GM21825 (cell line): ENCODE data around the gene CLEC10A.
"Not testable (repeated sequence)": the region's sequence is repeated elsewhere in the genome, so short reads cannot be mapped to it uniquely, and the experiment has no call there.

Source experiments
- ATAC-seq: cut with Tn5 transposase; IDR thresholded peaks from one replicate; pipeline ENCODE4 v1.9.1; 2021; ENCODE audit warnings: mild to moderate bottlenecking, moderate library complexity; ENCODE audit not compliant: unreplicated experiment

CLEC10A gene

GRCh38 chr17:7108981-7109380 lies 28.9 kb upstream of the CLEC10A start:
- no peak for ATAC-seq

DNA sequence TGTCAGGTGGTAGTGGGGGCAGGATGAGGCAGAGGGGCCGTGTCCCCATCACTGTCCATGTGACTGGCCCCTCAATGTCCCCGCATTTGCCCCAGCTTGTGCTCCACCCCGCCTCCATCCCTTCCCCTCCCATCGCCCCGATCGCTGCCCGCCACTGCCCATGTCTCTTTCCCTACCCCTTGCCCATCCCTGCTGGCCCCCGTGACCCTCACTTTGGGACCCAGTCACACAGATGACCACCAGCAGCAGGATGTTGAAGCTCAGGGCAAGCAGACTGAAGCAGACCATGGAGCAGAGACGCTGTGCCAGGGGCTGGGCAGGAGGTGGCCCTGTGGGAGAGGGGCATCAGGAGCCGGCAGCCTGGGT lies 28.5 kb upstream of the CLEC10A start:
- ATAC-seq = no peak

DNA sequence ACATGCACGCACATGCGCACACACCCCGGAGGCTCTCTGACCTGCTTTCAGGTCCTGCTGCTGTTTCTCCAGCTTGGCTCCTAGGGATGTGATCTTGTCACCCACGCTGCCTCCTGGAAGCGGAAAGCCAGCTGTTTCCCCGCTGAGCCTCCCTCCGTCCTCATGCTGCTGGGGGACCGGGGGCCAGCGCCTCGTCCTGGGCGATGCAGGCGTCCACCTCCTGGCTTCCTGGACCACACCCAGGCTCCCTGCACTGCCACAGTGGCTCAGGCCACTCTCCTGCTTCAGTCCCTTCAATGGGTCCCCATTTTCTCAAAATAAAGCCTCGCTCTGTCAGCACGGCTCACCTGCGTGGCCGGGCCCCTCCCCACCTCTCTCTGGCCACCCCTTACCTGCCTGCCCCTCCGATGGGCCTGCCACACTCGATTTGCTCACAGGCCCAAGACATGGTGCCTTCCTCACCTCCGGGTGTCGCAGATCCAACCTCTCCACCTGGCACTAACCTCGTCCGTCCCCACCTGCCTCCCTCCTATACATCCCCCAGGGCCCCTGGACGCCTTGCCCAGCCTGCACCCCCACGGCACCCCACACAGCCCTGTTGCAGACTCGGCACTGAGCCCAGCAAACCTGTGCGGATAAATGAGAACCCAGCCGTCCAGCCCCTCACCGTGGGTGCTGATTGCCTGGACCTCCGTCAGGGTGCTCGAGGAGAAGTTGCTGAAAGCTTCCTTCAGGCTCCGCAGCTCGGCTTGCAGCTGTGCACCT lies 27.9 kb upstream of the CLEC10A start:
- no peak for ATAC-seq

- no peak for ATAC-seq
Measured at GRCh38 chr17:7107012-7107754, 27.1 kb upstream of the CLEC10A start.

GRCh38 chr17:7102421-7102820 lies 22.4 kb upstream of the CLEC10A start:
- ATAC-seq = no peak

- no peak for ATAC-seq
Measured at GRCh38 chr17:7101531-7101930, 21.5 kb upstream of the CLEC10A start.

GRCh38 chr17:7100641-7101379 lies 20.8 kb upstream of the CLEC10A start:
- not testable (repeated sequence) for ATAC-seq

DNA sequence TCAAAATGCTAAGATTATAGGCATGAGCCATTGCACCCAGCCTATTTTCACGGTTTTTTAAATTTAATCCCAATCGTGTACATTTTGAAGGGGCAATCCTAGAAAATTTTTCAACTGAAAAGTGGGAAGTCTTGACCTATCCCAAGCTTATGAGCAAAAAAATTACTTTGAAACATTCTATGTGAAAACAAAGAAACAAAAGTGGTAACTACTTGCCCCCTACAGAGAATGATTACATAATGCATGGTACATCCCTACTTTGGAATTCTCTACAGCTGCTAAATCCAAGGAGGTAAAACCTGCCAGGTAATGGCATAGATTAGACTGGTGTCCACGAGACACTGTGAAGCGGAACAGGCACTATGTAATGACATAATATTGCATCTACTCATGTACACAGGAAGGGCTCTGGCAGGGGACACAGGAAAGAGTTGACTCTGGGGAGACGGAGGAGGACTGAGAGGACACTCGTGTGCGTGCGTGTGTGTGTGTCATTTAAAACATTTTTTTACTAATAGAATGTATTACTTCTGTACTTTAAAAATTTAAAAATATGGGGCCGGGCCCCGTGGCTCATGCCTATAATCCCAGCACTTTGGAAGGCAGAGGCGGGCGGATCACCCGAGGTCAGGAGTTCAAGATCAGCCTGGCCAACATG lies 18.9 kb upstream of the CLEC10A start:
- ATAC-seq = no peak

GRCh38 chr17:7097940-7098339 lies 17.9 kb upstream of the CLEC10A start:
- no peak for ATAC-seq

- no peak for ATAC-seq
Measured at GRCh38 chr17:7095625-7096024, 15.6 kb upstream of the CLEC10A start.

DNA sequence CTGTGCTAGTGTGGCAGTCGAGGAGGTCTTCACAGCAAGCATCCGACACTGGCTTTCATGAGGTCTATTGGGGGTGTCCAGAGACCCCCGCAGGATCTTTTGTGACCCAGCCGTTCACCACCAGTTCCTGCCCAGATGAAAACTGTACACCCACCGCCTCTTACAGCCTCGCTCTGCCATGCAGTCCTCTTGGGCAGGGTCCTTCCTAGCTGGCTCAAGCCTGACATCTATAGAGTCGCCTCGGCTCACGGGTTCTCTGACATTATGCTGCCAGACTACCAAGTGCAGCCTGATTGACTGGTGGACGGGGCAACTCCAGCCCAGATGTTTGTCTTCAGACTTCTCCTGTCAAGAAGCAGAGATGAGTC lies 14.6 kb upstream of the CLEC10A start:
- no peak for ATAC-seq

DNA sequence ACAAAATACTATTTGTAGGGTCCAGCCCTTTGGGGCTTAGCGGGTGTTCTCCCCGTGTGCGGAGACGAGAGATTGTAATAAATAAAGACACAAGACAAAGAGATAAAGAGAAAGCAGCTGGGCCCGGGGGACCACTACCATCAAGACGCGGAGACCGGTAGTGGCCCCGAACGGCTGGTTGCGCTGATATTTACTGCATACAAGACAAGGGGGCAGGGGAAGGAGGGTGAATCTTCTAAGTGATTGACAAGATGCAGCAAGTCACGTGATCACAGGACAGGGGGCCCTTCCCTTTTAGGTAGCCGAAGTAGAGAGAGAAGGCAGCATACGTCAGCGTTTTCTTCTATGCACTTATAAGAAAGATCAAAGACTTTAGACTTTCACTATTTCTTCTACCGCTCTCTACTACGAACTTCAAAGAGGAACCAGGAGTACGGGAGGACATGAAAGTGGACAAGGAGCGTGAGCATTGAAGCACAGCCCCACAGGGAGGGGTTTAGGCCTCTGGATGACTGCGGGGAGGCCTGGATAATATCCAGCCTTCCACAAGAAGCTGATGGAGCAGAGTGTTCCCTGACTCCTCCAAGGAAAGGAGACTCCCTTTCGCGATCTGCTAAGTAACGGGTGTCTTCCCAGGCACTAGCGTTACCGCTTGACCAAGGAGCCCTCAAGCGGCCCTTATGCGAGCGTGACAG lies 11.4 kb upstream of the CLEC10A start:
- not testable (repeated sequence) for ATAC-seq

DNA sequence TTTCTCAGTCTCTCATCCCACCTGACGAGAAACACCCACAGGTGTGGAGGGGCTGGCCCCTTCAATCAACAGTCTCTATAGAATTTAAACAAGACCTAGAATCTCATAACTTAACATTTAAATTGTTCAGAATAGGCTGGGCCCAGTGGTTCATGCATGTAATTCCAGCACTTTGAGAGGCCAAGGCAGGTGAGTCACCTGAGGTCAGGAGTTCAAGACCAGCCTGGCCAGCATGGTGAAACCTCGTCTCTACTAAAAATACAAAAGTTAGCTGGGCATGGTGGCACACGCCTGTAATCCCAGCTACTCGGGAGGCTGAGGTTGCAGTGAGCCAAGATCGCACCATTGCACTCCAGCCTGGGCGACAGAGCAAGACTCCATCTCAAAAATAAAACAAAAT lies 9.5 kb upstream of the CLEC10A start:
- not testable (repeated sequence) for ATAC-seq

DNA sequence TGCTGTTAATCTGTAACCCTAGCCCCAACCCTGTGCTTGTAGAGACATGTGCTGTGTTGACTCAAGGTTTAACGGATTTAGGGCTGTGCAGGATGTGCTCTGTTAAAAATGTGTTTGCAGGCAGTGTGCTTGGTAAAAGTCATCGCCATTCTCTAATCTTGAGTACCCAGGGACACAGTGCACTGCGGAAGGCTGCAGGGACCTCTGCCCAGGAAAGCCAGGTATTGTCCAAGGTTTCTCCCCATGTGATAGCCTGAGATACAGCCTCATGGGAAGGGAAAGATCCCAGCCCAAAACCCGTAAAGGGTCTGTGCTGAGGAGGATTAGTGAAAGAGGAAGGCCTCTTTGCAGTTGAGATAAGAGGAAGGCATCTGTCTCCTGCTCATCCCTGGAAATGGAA lies 8.4 kb upstream of the CLEC10A start:
- not testable (repeated sequence) for ATAC-seq

GRCh38 chr17:7084088-7084487 lies 4.0 kb upstream of the CLEC10A start:
- ATAC-seq = no peak

GRCh38 chr17:7083592-7083991 lies 3.5 kb upstream of the CLEC10A start:
- ATAC-seq = no peak

DNA sequence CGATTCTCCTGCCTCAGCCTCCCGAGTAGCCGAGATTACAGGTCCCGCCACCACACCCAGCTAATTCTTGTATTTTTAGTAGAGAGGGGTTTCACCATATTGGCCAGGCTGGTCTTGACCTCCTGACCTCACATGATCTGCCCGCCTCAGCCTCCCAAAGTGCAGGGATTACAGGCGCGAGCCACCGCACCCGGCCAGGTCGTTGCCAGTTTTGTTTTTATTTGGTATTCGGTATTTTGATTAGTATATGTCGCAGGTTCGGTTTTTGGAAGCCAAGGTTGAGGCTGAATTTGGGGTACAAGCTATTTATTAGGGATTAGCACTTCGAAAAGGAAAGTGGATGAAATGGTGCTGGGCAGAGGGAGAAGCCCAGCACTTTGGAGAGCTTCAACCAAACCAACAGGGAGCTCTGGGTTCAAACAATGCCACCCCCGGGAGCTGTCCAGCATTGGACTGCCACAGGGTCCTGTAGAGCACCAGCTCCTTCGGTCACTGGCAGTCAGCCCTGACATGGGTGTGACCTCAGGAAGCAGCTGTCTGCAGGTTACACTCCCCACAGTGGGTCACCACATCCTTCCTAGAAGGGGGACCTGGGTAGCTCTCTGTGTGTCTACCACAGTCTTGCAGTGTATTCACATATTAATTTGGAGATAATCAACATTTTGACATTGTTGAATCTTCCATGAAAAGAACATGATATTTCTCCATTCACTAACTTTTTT lies 1.5 kb upstream of the CLEC10A start:
- no peak for ATAC-seq

DNA sequence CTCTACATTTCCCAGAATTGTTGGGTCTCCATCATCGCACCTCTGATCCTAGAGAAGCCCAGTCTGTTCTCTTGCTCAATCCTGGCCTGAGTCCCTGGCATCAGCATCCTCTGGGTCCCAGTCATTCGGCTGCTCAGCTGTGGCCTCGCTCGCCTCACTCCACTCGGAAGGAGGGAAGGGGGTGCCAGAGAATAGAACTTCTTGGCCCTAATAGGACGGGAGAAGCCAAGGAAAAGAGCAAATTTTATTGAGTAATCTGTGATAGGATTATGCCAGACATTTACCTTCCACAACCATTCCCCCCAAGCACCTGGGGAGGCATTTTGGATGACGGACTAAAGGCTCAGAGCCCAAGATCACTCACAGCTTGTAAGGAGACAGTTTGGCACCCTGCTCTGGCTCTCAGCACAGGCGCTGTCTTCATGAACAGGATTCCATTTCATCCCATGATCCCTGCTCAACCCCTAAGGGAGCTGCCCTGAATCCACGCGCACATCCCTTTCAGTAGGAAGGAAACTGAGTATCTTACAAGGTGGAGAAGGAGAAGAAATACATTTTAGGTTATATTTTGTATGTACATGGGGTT lies 498 bp upstream of the CLEC10A start:
- no peak for ATAC-seq

DNA sequence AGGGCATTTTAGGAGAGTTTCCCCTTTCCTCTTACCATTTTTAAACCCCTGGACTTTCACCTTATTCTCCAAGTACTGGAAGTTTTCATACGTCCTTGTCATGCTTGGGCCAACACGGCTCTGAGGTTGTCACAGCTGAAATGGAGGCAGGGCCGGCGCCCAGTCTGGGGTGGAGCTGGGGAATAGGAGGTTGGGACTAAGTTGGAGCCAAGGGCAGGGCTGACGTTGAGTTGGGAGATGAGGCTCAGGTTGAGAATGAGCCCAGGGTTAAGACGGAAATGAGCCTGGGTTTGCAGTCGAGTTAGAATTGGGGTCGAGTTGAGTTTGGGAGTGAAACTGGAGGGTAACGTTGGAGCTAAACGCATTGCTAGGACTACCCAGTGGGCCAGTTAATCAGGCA lies 1.3 kb downstream of the CLEC10A start:
- no peak for ATAC-seq
